ENCODE measurements around the gene SAMD14. TPM values are rescaled to one million over a fixed set of nuclear protein-coding genes. Genes with fewer than 3 reads are reported as not detected.

SAMD14 gene
- total RNA-seq, 6 experiments from 2014 or later: 0.50 to 3.8 (median 0.77) TPM; not detected in 1

DNA sequence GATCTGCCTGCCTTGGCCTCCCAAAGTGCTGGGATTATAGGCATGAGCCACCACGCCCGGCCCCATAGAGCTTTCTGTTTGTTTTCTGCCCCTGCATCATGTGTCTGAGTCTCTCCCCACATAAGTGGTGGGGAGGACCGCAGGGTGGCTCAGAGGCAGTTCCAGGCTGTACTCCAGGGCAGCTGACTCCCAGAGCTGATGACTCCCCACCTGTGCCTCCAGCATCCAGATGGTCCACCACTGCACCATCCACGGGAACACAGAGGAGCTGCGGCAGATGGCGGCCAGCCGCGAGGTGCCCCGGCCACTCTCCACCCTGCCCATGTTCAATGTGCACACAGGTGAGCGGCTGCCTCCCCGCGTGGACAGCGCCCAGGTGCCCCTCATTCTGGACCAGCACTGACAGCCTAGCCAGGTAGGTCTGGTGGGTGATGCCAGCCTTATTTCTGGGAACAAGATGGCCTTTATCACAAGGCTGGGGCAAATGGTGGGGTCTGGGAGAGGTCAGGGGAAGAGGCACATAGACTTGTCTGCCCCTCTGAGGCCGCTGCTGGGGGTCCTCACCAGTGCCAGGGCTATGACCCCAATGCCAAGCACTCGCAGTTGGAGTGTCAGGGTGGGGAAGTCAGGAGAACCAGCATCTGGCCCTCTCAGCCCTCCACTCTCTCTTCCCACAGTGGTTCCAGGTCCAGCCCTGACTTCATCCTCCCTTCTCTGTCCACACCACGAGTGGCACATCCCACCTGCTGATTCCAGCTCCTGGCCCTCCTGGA, 45.3 kb upstream of the SAMD14 start:
- 93% methylated on average over 2 of the region's 16 CpGs for WGBS (ENCODE audit: insufficient coverage, low coverage, low lambda C conversion rate, missing lambda C conversion rate)
- H3K9me3 ChIP-seq: no peaks in the 10 kb centered on the region
- ATAC-seq (no peak), DNase-seq (peak in 1 of 3 donors; percentile 21)
- no peaks in the 10 kb centered on the region for H3K36me3 ChIP-seq
- intact Hi-C loops (cut with DNase I): no loop called here
- H3K27ac ChIP-seq: no peak overlapping the region
- H3K4me3 ChIP-seq: no peak overlapping the region
- peaks cover 0 to 11% (median 0%) of the 10 kb centered on the region in 4 donors for H3K4me1 ChIP-seq
- H3K27me3 ChIP-seq: no peaks in the 10 kb centered on the region
- TF ChIP-seq POLR2A (IDR thresholded peaks at IDR 0.05): no peak
- TF ChIP-seq CTCF (IDR thresholded peaks at IDR 0.05): no peak

DNA sequence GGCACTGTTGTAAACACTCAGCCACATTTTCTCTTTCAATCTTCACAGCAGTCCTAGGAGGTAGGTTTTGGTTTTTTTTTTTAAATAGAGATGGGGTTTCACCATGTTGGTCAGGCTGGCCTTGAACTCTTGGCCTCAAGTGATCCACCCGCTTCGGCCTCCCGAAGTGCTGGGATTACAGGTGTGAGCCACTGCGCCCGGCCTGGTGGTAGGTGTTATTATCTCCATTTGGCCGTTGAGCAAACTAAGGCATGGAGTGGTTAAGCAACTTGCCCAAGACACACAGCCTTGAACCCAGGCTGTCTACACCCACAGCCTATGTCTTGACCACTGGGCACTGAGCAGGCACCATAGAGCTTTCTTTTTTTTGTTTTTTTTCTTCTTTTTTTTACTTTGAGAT, 44.5 kb upstream of the SAMD14 start:
- intact Hi-C loops (cut with DNase I): no loop called here
- H3K27ac ChIP-seq: no peak overlapping the region
- DNase-seq (peak in 1 of 3 donors; percentile 5), ATAC-seq (no peak)
- H3K4me1 ChIP-seq: peaks cover 0 to 11% (median 0%) of the 10 kb centered on the region in 4 donors
- no peaks in the 10 kb centered on the region for H3K36me3 ChIP-seq
- H3K4me3 ChIP-seq: no peak overlapping the region
- H3K9me3 ChIP-seq: no peaks in the 10 kb centered on the region
- TF ChIP-seq POLR2A (IDR thresholded peaks at IDR 0.05): no peak
- no peak for TF ChIP-seq CTCF (IDR thresholded peaks at IDR 0.05)
- H3K27me3 ChIP-seq: no peaks in the 10 kb centered on the region
- WGBS (ENCODE audit: insufficient coverage, low coverage, low lambda C conversion rate, missing lambda C conversion rate): 56% methylated on average over 3 of the region's 6 CpGs

- peaks cover 0 to 11% (median 0%) of the 10 kb centered on the region in 4 donors for H3K4me1 ChIP-seq
- H3K9me3 ChIP-seq: no peaks in the 10 kb centered on the region
- intact Hi-C loops (cut with DNase I): no loop called here
- TF ChIP-seq CTCF (IDR thresholded peaks at IDR 0.05) (no peak), POLR2A (IDR thresholded peaks at IDR 0.05) (no peak)
- WGBS (ENCODE audit: insufficient coverage, low coverage, low lambda C conversion rate, missing lambda C conversion rate): 65% methylated on average over 4 of the region's 10 CpGs
- no peak overlapping the region for H3K4me3 ChIP-seq
- DNase-seq (no peak), ATAC-seq (no peak)
- H3K27ac ChIP-seq: peak overlapping the region in 1 of 3 donors; percentile 37
- no peaks in the 10 kb centered on the region for H3K36me3 ChIP-seq
- no peaks in the 10 kb centered on the region for H3K27me3 ChIP-seq
These were observed 43.5 kb upstream of the SAMD14 start for GRCh38 chr17:50173335-50173941.

DNA sequence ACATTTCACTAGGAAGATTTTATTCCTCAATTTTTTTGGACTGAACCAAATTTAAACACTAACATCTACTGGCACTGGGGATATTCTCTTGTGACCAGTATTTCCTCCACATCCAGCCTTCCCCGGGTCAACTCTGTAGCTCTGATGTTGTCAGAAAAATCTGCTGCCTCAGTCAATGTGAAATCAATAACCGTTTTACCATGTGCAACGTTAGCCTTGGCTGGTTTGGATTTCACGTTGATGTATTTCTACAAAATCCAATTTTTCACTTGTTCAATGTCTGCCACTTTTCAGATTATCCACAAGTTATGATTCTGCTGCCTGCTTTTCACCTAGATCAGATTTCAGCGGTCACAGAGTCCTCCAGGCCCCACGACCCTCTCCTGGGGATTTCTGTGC, 43.0 kb upstream of the SAMD14 start:
- intact Hi-C loops (cut with DNase I): no loop called here
- no peak for DNase-seq

More for the DNA sequence above, 43.0 kb upstream of the SAMD14 start:
- ATAC-seq: no peak
- 40% methylated on average over 6 of the region's 6 CpGs for WGBS (ENCODE audit: insufficient coverage, low coverage, low lambda C conversion rate, missing lambda C conversion rate)
- no peaks in the 10 kb centered on the region for H3K9me3 ChIP-seq
- TF ChIP-seq POLR2A (IDR thresholded peaks at IDR 0.05) (no peak), CTCF (IDR thresholded peaks at IDR 0.05) (no peak)
- H3K4me1 ChIP-seq: peaks cover 0 to 7% (median 0%) of the 10 kb centered on the region in 4 donors
- no peaks in the 10 kb centered on the region for H3K36me3 ChIP-seq
- no peaks in the 10 kb centered on the region for H3K27me3 ChIP-seq
- H3K4me3 ChIP-seq: no peak overlapping the region
- peak overlapping the region in 1 of 3 donors; percentile 37 for H3K27ac ChIP-seq

Measured in right lobe of liver (tissue), 6 donors.